ENCODE results near the gene TCTN3. TPM values are rescaled to one million over a fixed set of nuclear protein-coding genes. Genes with fewer than 3 reads are reported as not detected.
A peak's percentile ranks its signal among the peaks of the same experiment; 100 is the strongest.
"Not testable (repeated sequence)": the region's sequence is repeated elsewhere in the genome, so short reads cannot be mapped to it uniquely, and the experiment has no call there.

TCTN3 gene
- total RNA-seq, 5 donors from 2014 or later (not counting 1 experiment from before 2014, with no cell fraction given) = 16.2 to 20.2 (median 18.8) TPM

- H3K9me3 ChIP-seq = no peaks in the 10 kb centered on the region
- no peaks in the 10 kb centered on the region for H3K4me1 ChIP-seq (ENCODE audit: control insufficient read depth in 1 of 2, extremely low read depth in 1 of 2, insufficient read depth in 2 of 2, low read length in 2 of 2)
- Mint-ChIP-seq H3K9me3 (no peaks in the 10 kb centered on the region), H3K4me3 (no peak overlapping the region), H3K27ac (no peak overlapping the region), H3K27me3 (no peaks in the 10 kb centered on the region), H3K36me3 (peaks cover 74% of the 10 kb centered on the region), H3K4me1 (no peaks in the 10 kb centered on the region)
- no peaks in the 10 kb centered on the region for H3K27me3 ChIP-seq (replicated peaks in 1 of 2; ENCODE audit: control insufficient read depth in 2 of 2, extremely low read depth in 1 of 2, insufficient read depth in 2 of 2, low read length in 1 of 2)
- H3K27ac ChIP-seq (ENCODE audit: low read length) = no peak overlapping the region
- WGBS (ENCODE audit: insufficient coverage) = 100% methylated on average over 2 of the region's 4 CpGs
- peaks cover 5 to 81% of the 10 kb centered on the region in 2 donors for H3K36me3 ChIP-seq (ENCODE audit: control insufficient read depth in 2 of 2, extremely low read depth in 1 of 2, insufficient read depth in 1 of 2, low read length in 1 of 2)
- no peak for ATAC-seq (replicated peaks in 1 of 4)
- ChIA-PET CTCF (no interaction called here), POLR2A (no interaction called here)
- no peak overlapping the region for H3K4me3 ChIP-seq (ENCODE audit: control insufficient read depth in 1 of 2, extremely low read depth in 1 of 2, low read length in 1 of 2)
- no peak for DNase-seq
These were observed 55.8 kb downstream of the TCTN3 start for GRCh38 chr10:95637911-95638310.

GRCh38 chr10:95637140-95637539, 56.6 kb downstream of the TCTN3 start:
- Mint-ChIP-seq H3K36me3 (peaks cover 72% of the 10 kb centered on the region), H3K9me3 (no peaks in the 10 kb centered on the region), H3K4me3 (no peak overlapping the region), H3K4me1 (no peaks in the 10 kb centered on the region), H3K27ac (peak overlapping the region in 1 of 2 donors; percentile 8), H3K27me3 (no peaks in the 10 kb centered on the region)
- H3K4me1 ChIP-seq (ENCODE audit: control insufficient read depth in 1 of 2, extremely low read depth in 1 of 2, insufficient read depth in 2 of 2, low read length in 2 of 2) = no peaks in the 10 kb centered on the region
- WGBS (ENCODE audit: insufficient coverage) = no CpG with 5 or more reads among the region's 10 CpGs
- H3K4me3 ChIP-seq (ENCODE audit: control insufficient read depth in 1 of 2, extremely low read depth in 1 of 2, low read length in 1 of 2) = no peak overlapping the region
- POLR2A ChIA-PET = no interaction called here
- no peak for DNase-seq
- no peak overlapping the region for H3K27ac ChIP-seq (ENCODE audit: low read length)
- peaks cover 5 to 80% of the 10 kb centered on the region in 2 donors for H3K36me3 ChIP-seq (ENCODE audit: control insufficient read depth in 2 of 2, extremely low read depth in 1 of 2, insufficient read depth in 1 of 2, low read length in 1 of 2)
- ATAC-seq (replicated peaks in 1 of 4) = no peak
- H3K9me3 ChIP-seq = no peaks in the 10 kb centered on the region
- CTCF ChIA-PET = no interaction called here
- no peaks in the 10 kb centered on the region for H3K27me3 ChIP-seq (replicated peaks in 1 of 2; ENCODE audit: control insufficient read depth in 2 of 2, extremely low read depth in 1 of 2, insufficient read depth in 2 of 2, low read length in 1 of 2)

GRCh38 chr10:95635319-95635733, 58.4 kb downstream of the TCTN3 start:
- Histone ChIP-seq H3K4me3 (ENCODE audit: control insufficient read depth in 1 of 2, extremely low read depth in 1 of 2, low read length in 1 of 2) (no peak overlapping the region), H3K27ac (ENCODE audit: low read length) (no peak overlapping the region), H3K4me1 (ENCODE audit: control insufficient read depth in 1 of 2, extremely low read depth in 1 of 2, insufficient read depth in 2 of 2, low read length in 2 of 2) (no peaks in the 10 kb centered on the region), H3K36me3 (ENCODE audit: control insufficient read depth in 2 of 2, extremely low read depth in 1 of 2, insufficient read depth in 1 of 2, low read length in 1 of 2) (peaks cover 7 to 76% of the 10 kb centered on the region in 2 donors), H3K9me3 (no peaks in the 10 kb centered on the region), H3K27me3 (replicated peaks in 1 of 2; ENCODE audit: control insufficient read depth in 2 of 2, extremely low read depth in 1 of 2, insufficient read depth in 2 of 2, low read length in 1 of 2) (no peaks in the 10 kb centered on the region)
- ChIA-PET CTCF (interaction anchor here in 1 of 2 donors (1.1 kb wide), 1 partner anchor 207 kb away, joined by 3 read pairs; no protein-coding TSS in a partner anchor), POLR2A (no interaction called here)
- no CpG with 5 or more reads among the region's 2 CpGs for WGBS (ENCODE audit: insufficient coverage)
- no peaks in the 10 kb centered on the region for H3K4me1 Mint-ChIP-seq
- no peaks in the 10 kb centered on the region for H3K9me3 Mint-ChIP-seq
- H3K27me3 Mint-ChIP-seq = no peaks in the 10 kb centered on the region
- no peak overlapping the region for H3K27ac Mint-ChIP-seq
- ATAC-seq (replicated peaks in 1 of 4) = no peak
- no peak overlapping the region for H3K4me3 Mint-ChIP-seq
- peaks cover 73% of the 10 kb centered on the region for H3K36me3 Mint-ChIP-seq
- no peak for DNase-seq

- Mint-ChIP-seq H3K27me3 (no peaks in the 10 kb centered on the region), H3K9me3 (no peaks in the 10 kb centered on the region), H3K4me1 (no peaks in the 10 kb centered on the region), H3K27ac (no peak overlapping the region), H3K4me3 (no peak overlapping the region), H3K36me3 (peaks cover 77% of the 10 kb centered on the region)
- no peak for ATAC-seq (replicated peaks in 1 of 4)
- no peaks in the 10 kb centered on the region for H3K4me1 ChIP-seq (ENCODE audit: control insufficient read depth in 1 of 2, extremely low read depth in 1 of 2, insufficient read depth in 2 of 2, low read length in 2 of 2)
- no peaks in the 10 kb centered on the region for H3K27me3 ChIP-seq (replicated peaks in 1 of 2; ENCODE audit: control insufficient read depth in 2 of 2, extremely low read depth in 1 of 2, insufficient read depth in 2 of 2, low read length in 1 of 2)
- ChIA-PET POLR2A (no interaction called here), CTCF (interaction anchor here in 1 of 2 donors (0.5 kb wide), 1 partner anchor 11 kb away, joined by 3 read pairs; no protein-coding TSS in a partner anchor)
- no peak overlapping the region for H3K27ac ChIP-seq (ENCODE audit: low read length)
- H3K4me3 ChIP-seq (ENCODE audit: control insufficient read depth in 1 of 2, extremely low read depth in 1 of 2, low read length in 1 of 2) = no peak overlapping the region
- peaks cover 6 to 76% of the 10 kb centered on the region in 2 donors for H3K36me3 ChIP-seq (ENCODE audit: control insufficient read depth in 2 of 2, extremely low read depth in 1 of 2, insufficient read depth in 1 of 2, low read length in 1 of 2)
- WGBS (ENCODE audit: insufficient coverage) = no CpG with 5 or more reads among the region's 1 CpG
- no peak for DNase-seq
- no peaks in the 10 kb centered on the region for H3K9me3 ChIP-seq
These were observed 64.9 kb downstream of the TCTN3 start for GRCh38 chr10:95628786-95629185.

GRCh38 chr10:95626500-95626899, 67.2 kb downstream of the TCTN3 start:
- Histone ChIP-seq H3K36me3 (ENCODE audit: control insufficient read depth in 2 of 2, extremely low read depth in 1 of 2, insufficient read depth in 1 of 2, low read length in 1 of 2) (peaks cover 12 to 57% of the 10 kb centered on the region in 2 donors), H3K27ac (ENCODE audit: low read length) (no peak overlapping the region), H3K4me1 (ENCODE audit: control insufficient read depth in 1 of 2, extremely low read depth in 1 of 2, insufficient read depth in 2 of 2, low read length in 2 of 2) (no peaks in the 10 kb centered on the region), H3K27me3 (replicated peaks in 1 of 2; ENCODE audit: control insufficient read depth in 2 of 2, extremely low read depth in 1 of 2, insufficient read depth in 2 of 2, low read length in 1 of 2) (no peaks in the 10 kb centered on the region), H3K4me3 (ENCODE audit: control insufficient read depth in 1 of 2, extremely low read depth in 1 of 2, low read length in 1 of 2) (no peak overlapping the region), H3K9me3 (no peaks in the 10 kb centered on the region)
- DNase-seq (no peak), ATAC-seq (replicated peaks in 1 of 4) (no peak)
- H3K36me3 Mint-ChIP-seq = peaks cover 63% of the 10 kb centered on the region
- H3K9me3 Mint-ChIP-seq = no peaks in the 10 kb centered on the region
- ChIA-PET CTCF (no interaction called here), POLR2A (interaction anchor here in 1 of 2 donors (0.6 kb wide), 1 partner anchor 10 kb away, joined by 5 read pairs; no protein-coding TSS in a partner anchor)
- no peak overlapping the region for H3K4me3 Mint-ChIP-seq
- WGBS (ENCODE audit: insufficient coverage) = 100% methylated on average over 1 of the region's 4 CpGs
- no peaks in the 10 kb centered on the region for H3K4me1 Mint-ChIP-seq
- no peaks in the 10 kb centered on the region for H3K27me3 Mint-ChIP-seq
- H3K27ac Mint-ChIP-seq = no peak overlapping the region

- CTCF ChIA-PET = interaction anchor here in 1 of 2 donors (0.6 kb wide), 1 partner anchor 69 kb away, joined by 3 read pairs; no protein-coding TSS in a partner anchor
- H3K4me3 ChIP-seq (ENCODE audit: control insufficient read depth in 1 of 2, extremely low read depth in 1 of 2, low read length in 1 of 2); ATAC-seq (replicated peaks in 1 of 4); H3K27ac ChIP-seq (ENCODE audit: low read length); H3K9me3 Mint-ChIP-seq; H3K27me3 Mint-ChIP-seq; H3K9me3 ChIP-seq; H3K27ac Mint-ChIP-seq; H3K4me1 Mint-ChIP-seq; POLR2A ChIA-PET; H3K4me3 Mint-ChIP-seq; DNase-seq; H3K4me1 ChIP-seq (ENCODE audit: control insufficient read depth in 1 of 2, extremely low read depth in 1 of 2, insufficient read depth in 2 of 2, low read length in 2 of 2); H3K27me3 ChIP-seq (replicated peaks in 1 of 2; ENCODE audit: control insufficient read depth in 2 of 2, extremely low read depth in 1 of 2, insufficient read depth in 2 of 2, low read length in 1 of 2): not testable (repeated sequence)
- peaks cover 74% of the 10 kb centered on the region for H3K36me3 Mint-ChIP-seq
- WGBS (ENCODE audit: insufficient coverage) = no CpG with 5 or more reads among the region's 5 CpGs
- peaks cover 29 to 45% of the 10 kb centered on the region in 2 donors for H3K36me3 ChIP-seq (ENCODE audit: control insufficient read depth in 2 of 2, extremely low read depth in 1 of 2, insufficient read depth in 1 of 2, low read length in 1 of 2)
These were observed 73.3 kb downstream of the TCTN3 start for GRCh38 chr10:95620415-95620814.

GRCh38 chr10:95618101-95618500, 75.6 kb downstream of the TCTN3 start:
- WGBS (ENCODE audit: insufficient coverage) = no CpG with 5 or more reads among the region's 4 CpGs
- Histone ChIP-seq H3K27me3 (replicated peaks in 1 of 2; ENCODE audit: control insufficient read depth in 2 of 2, extremely low read depth in 1 of 2, insufficient read depth in 2 of 2, low read length in 1 of 2) (no peaks in the 10 kb centered on the region), H3K4me3 (ENCODE audit: control insufficient read depth in 1 of 2, extremely low read depth in 1 of 2, low read length in 1 of 2) (no peak overlapping the region), H3K9me3 (no peaks in the 10 kb centered on the region), H3K27ac (ENCODE audit: low read length) (no peak overlapping the region), H3K4me1 (ENCODE audit: control insufficient read depth in 1 of 2, extremely low read depth in 1 of 2, insufficient read depth in 2 of 2, low read length in 2 of 2) (no peaks in the 10 kb centered on the region), H3K36me3 (ENCODE audit: control insufficient read depth in 2 of 2, extremely low read depth in 1 of 2, insufficient read depth in 1 of 2, low read length in 1 of 2) (peaks cover 25 to 56% of the 10 kb centered on the region in 2 donors)
- no peak for ATAC-seq (replicated peaks in 1 of 4)
- Mint-ChIP-seq H3K4me1 (no peaks in the 10 kb centered on the region), H3K4me3 (no peak overlapping the region), H3K27ac (no peak overlapping the region), H3K27me3 (no peaks in the 10 kb centered on the region), H3K9me3 (no peaks in the 10 kb centered on the region), H3K36me3 (peaks cover 84% of the 10 kb centered on the region)
- CTCF ChIA-PET = no interaction called here
- POLR2A ChIA-PET = no interaction called here
- DNase-seq = no peak

Data from T-cell (primary cell).